Cardiac muscle cell (in vitro differentiated cells and primary cell): ENCODE measurements around the gene RNF2. TPM values are rescaled to one million over a fixed set of nuclear protein-coding genes. Genes with fewer than 3 reads are reported as not detected.

Source experiments
- DNase-seq, 2 donors: peaks; one replicate each; pipeline versions ENCODE4 v3.0.0 to v3.0.0-alpha.2; 2010 to 2017; ENCODE audit warnings: low read depth in 1 of 2, low spot score in 1 of 2
- H3K27ac ChIP-seq: fragments of 200-600 bp; sonication (generic); 2 replicates; pipeline ENCODE4 v1.5.1; 2016
- H3K27me3 ChIP-seq: fragments of 200-600 bp; sonication (generic); 2 replicates; pipeline ENCODE4 v1.6.0; 2016; ENCODE audit warnings: control low read depth
- H3K36me3 ChIP-seq: fragments of 200-600 bp; sonication (generic); 2 replicates; pipeline ENCODE4 v1.5.1; 2016; ENCODE audit warnings: control low read depth
- H3K4me1 ChIP-seq: fragments of 200-600 bp; sonication (generic); 2 replicates; pipeline ENCODE4 v1.8.1; 2017; ENCODE audit warnings: low read depth, mild to moderate bottlenecking, mixed run types
- H3K4me3 ChIP-seq: fragments of 200-600 bp; sonication (generic); 2 replicates; pipeline ENCODE4 v1.5.1; 2016; ENCODE audit warnings: mild to moderate bottlenecking
- H3K9me3 ChIP-seq: fragments of 200-600 bp; sonication (generic); 2 replicates; pipeline ENCODE4 v1.5.1; 2017; ENCODE audit warnings: low read depth, mild to moderate bottlenecking, control low read depth
- CTCF ChIP-seq: IDR thresholded peaks from 2 replicates; pipeline ENCODE4 v1.5.1; 2012; ENCODE audit warnings: low read depth, mild to moderate bottlenecking, low read length
- polyA plus RNA-seq: library from polyadenylated mRNA; unstranded; fragments of >200 nt; fragmentation: Nextera tagmentation; extraction: Ambion mirVana; gene quantifications from 2 replicates; pipeline ENCODE4 v1.2.1, GENCODE V29; 2016
- total RNA-seq: library from RNA; depleted of rRNA; stranded (reverse); fragments of >200 nt; gene quantifications from 2 replicates; pipeline ENCODE4 v1.2.3, GENCODE V29; 2016

RNF2 gene
- total and polyA plus RNA-seq, 2 experiments from 2014 or later, result 20.0 to 27.4 TPM

- Histone ChIP-seq H3K9me3 (no peaks in the 10 kb centered on the region), H3K27ac (no peak overlapping the region), H3K4me3 (no peak overlapping the region), H3K36me3 (no peaks in the 10 kb centered on the region), H3K27me3 (no peaks in the 10 kb centered on the region), H3K4me1 (no peaks in the 10 kb centered on the region)
- no peak for TF ChIP-seq CTCF
- DNase-seq, result no peak
These were observed 32.0 kb downstream of the RNF2 start for GRCh38 chr1:185077374-185077773.

GRCh38 chr1:185080422-185080821, 35.1 kb downstream of the RNF2 start:
- Histone ChIP-seq H3K4me3 (no peak overlapping the region), H3K27me3 (no peaks in the 10 kb centered on the region)
- TF ChIP-seq CTCF, result no peak

GRCh38 chr1:185083818-185084217, 38.5 kb downstream of the RNF2 start:
- no peaks in the 10 kb centered on the region for H3K9me3 ChIP-seq
- no peak for TF ChIP-seq CTCF
- no peaks in the 10 kb centered on the region for H3K4me1 ChIP-seq
- DNase-seq, result no peak
- H3K4me3 ChIP-seq, result no peak overlapping the region
- H3K27ac ChIP-seq, result no peak overlapping the region
- H3K36me3 ChIP-seq, result peaks cover 8% of the 10 kb centered on the region
- no peaks in the 10 kb centered on the region for H3K27me3 ChIP-seq

More at GRCh38 chr1:185080422-185080821, 35.1 kb downstream of the RNF2 start:
- no peaks in the 10 kb centered on the region for H3K4me1 ChIP-seq
- no peak overlapping the region for H3K27ac ChIP-seq
- H3K36me3 ChIP-seq, result no peaks in the 10 kb centered on the region
- no peak for DNase-seq
- H3K9me3 ChIP-seq, result no peaks in the 10 kb centered on the region

- no peak for TF ChIP-seq CTCF
- H3K9me3 ChIP-seq, result no peaks in the 10 kb centered on the region
- H3K27ac ChIP-seq, result no peak overlapping the region
These were observed 41.7 kb downstream of the RNF2 start for GRCh38 chr1:185087101-185087500.

GRCh38 chr1:185087746-185088145, 42.4 kb downstream of the RNF2 start:
- H3K36me3 ChIP-seq, result peaks cover 9% of the 10 kb centered on the region
- H3K27me3 ChIP-seq, result no peaks in the 10 kb centered on the region
- no peak for DNase-seq
- no peak for TF ChIP-seq CTCF
- no peak overlapping the region for H3K27ac ChIP-seq
- no peaks in the 10 kb centered on the region for H3K4me1 ChIP-seq
- H3K9me3 ChIP-seq, result no peaks in the 10 kb centered on the region
- no peak overlapping the region for H3K4me3 ChIP-seq

More at GRCh38 chr1:185087101-185087500, 41.7 kb downstream of the RNF2 start:
- Histone ChIP-seq H3K4me3 (no peak overlapping the region), H3K4me1 (no peaks in the 10 kb centered on the region), H3K36me3 (peaks cover 8% of the 10 kb centered on the region), H3K27me3 (no peaks in the 10 kb centered on the region)
- no peak for DNase-seq

GRCh38 chr1:185091480-185091879, 46.1 kb downstream of the RNF2 start:
- no peak overlapping the region for H3K4me3 ChIP-seq
- no peak overlapping the region for H3K27ac ChIP-seq
- no peaks in the 10 kb centered on the region for H3K27me3 ChIP-seq
- H3K4me1 ChIP-seq, result no peaks in the 10 kb centered on the region
- no peak for TF ChIP-seq CTCF
- no peaks in the 10 kb centered on the region for H3K9me3 ChIP-seq
- no peak for DNase-seq
- H3K36me3 ChIP-seq, result peaks cover 20% of the 10 kb centered on the region
